ENCODE results near the gene BAIAP3.

Gene BAIAP3

GRCh38 chr16:1375741-1376410 is 42.4 kb downstream of the BAIAP3 start:
- H3K4me3 ChIP-seq (ENCODE audit: low read length) = no peak overlapping the region
- no peak for DNase-seq (ENCODE audit: low read depth, low spot score)

GRCh38 chr16:1377406-1378010 is 44.1 kb downstream of the BAIAP3 start:
- DNase-seq (ENCODE audit: low read depth, low spot score) = no peak
- no peak overlapping the region for H3K4me3 ChIP-seq (ENCODE audit: low read length)

- DNase-seq (ENCODE audit: low read depth, low spot score) = no peak
- peak overlapping the region; percentile 64 for H3K4me3 ChIP-seq (ENCODE audit: low read length)
Observed at GRCh38 chr16:1378087-1378803, 44.8 kb downstream of the BAIAP3 start.

DNA sequence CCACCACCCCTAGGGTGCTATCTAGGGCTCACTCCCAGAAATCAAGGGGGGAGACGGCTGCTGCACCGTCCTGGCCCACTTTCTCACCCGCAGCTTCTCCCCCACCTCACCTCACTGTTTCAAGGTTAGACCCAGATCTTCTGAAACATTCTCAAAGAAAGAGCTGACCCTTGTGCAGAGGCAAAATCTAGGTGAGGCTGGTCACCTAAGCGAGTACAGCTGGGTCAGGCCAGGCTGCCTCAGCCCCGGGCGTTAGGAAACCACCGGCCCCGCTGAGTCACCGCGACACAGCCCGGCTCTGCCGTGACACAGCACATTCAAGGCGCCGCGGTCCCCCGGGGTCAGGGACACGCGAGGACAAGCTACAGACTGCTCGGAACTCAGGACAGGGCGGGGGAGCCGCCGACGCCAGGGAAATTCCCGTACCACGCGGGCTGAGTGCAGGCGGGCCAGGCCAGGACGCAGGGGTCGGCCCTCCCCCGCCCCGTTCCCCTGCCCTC is 45.4 kb downstream of the BAIAP3 start:
- H3K4me3 ChIP-seq (ENCODE audit: low read length) = peak overlapping the region; percentile 64
- no peak for DNase-seq (ENCODE audit: low read depth, low spot score)

- H3K4me3 ChIP-seq (ENCODE audit: low read length) = peak overlapping the region; percentile 64
- peak; percentile 26 for DNase-seq (ENCODE audit: low read depth, low spot score)
Observed at GRCh38 chr16:1379304-1380076, 46.0 kb downstream of the BAIAP3 start.

GRCh38 chr16:1380195-1380594 is 46.8 kb downstream of the BAIAP3 start:
- H3K4me3 ChIP-seq (ENCODE audit: low read length) = no peak overlapping the region
- no peak for DNase-seq (ENCODE audit: low read depth, low spot score)

GRCh38 chr16:1381612-1382406 is 48.4 kb downstream of the BAIAP3 start:
- DNase-seq (ENCODE audit: low read depth, low spot score) = no peak
- no peak overlapping the region for H3K4me3 ChIP-seq (ENCODE audit: low read length)

- no peak overlapping the region for H3K4me3 ChIP-seq (ENCODE audit: low read length)
- no peak for DNase-seq (ENCODE audit: low read depth, low spot score)
Observed at GRCh38 chr16:1383556-1383955, 50.1 kb downstream of the BAIAP3 start.

GRCh38 chr16:1385232-1385631 is 51.8 kb downstream of the BAIAP3 start:
- H3K4me3 ChIP-seq (ENCODE audit: low read length) = no peak overlapping the region
- no peak for DNase-seq (ENCODE audit: low read depth, low spot score)

DNA sequence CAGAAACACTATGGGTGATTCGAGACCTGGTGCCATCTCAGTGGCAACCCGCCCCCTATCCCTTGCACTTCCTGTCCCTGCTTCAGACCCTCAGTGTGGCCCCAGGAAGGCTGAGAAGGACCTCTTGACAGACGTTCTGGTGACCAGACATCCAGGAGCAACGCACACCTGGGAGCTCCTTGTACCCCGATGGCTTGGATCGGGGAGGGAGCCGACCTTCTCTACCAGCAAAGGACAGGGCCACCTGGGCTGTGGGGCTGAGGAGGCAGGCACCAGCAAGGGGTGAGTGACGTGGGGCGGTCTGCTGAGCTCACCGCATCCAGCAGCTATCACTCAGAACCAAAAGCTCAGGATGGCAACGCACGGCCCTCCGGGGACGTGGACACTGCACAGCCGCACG is 53.9 kb downstream of the BAIAP3 start:
- no peak for DNase-seq (ENCODE audit: low read depth, low spot score)
- no peak overlapping the region for H3K4me3 ChIP-seq (ENCODE audit: low read length)

DNA sequence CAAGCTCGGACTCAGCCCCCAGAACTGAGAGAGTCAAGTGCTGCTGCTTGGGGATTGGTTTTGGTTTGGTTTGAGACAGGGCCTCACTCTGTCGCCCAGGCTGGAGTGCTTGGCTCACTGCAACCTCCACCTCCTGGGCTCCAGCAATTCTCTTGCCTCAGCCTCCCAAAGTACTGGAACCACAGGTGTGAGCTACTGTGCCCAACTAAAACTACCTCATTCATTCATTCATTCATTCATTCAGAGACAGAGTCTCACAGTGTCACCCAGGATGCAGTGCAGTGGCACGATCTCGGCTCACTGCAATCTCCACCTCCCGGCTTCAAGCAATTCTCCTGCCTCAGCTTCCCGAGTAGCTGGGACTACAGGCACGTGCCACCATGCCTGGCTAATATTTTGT is 56.3 kb downstream of the BAIAP3 start:
- no peak for DNase-seq (ENCODE audit: low read depth, low spot score)
- no peak overlapping the region for H3K4me3 ChIP-seq (ENCODE audit: low read length)

- DNase-seq (ENCODE audit: low read depth, low spot score) = peak; percentile 92
- no peak overlapping the region for H3K4me3 ChIP-seq (ENCODE audit: low read length)
Observed at GRCh38 chr16:1390239-1390779, 56.9 kb downstream of the BAIAP3 start.

DNA sequence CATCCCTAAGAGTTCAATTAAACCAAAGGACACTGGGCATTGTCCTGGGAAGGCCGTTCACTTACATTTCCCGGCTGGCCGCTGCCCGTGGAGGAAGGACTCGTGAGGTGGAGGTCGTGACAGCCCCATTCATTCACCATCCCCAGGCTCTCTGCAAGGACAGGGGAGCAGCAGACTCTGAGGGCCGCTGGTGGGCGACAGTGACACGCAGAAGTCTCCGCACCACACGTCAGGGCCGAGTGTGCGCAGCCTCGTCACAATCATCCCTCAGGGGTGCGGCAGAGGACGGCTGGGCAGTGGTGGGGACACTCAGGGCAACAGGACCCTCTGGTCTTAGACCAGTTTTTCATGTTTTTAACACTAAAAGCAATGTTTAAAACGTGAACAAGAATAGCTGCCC is 59.4 kb downstream of the BAIAP3 start:
- DNase-seq (ENCODE audit: low read depth, low spot score) = no peak

DNA sequence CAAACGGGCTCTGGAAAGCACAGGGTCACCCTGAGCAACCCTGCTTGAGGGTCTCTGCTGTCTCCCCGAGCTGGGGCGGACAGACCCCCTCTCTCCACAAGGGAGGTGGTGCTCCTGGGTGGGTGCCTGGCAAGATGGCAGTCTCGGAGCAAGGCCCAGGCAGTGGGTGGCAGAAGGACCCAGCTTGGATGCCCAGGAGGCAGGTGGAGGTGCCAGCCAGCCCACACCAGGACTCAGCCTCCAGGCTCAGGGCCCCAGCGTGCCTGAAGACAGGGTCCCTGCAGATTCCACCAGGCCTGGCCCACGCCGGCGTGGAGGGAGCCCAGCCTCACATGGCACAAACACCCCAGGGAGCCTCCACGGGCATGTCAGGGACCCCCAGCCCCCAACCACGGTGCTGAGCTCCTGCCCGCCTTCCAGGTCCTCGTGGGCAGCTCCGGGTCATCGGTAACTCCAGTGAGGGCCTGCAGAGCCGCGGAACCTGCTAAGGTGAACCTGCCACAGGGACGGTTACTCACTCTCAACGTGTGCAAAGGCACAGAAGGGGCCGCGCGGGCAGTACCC is 60.2 kb downstream of the BAIAP3 start:
- no peak for DNase-seq (ENCODE audit: low read depth, low spot score)
- H3K4me3 ChIP-seq (ENCODE audit: low read length) = no peak overlapping the region

More for the DNA sequence above, 59.4 kb downstream of the BAIAP3 start:
- H3K4me3 ChIP-seq (ENCODE audit: low read length) = no peak overlapping the region

DNA sequence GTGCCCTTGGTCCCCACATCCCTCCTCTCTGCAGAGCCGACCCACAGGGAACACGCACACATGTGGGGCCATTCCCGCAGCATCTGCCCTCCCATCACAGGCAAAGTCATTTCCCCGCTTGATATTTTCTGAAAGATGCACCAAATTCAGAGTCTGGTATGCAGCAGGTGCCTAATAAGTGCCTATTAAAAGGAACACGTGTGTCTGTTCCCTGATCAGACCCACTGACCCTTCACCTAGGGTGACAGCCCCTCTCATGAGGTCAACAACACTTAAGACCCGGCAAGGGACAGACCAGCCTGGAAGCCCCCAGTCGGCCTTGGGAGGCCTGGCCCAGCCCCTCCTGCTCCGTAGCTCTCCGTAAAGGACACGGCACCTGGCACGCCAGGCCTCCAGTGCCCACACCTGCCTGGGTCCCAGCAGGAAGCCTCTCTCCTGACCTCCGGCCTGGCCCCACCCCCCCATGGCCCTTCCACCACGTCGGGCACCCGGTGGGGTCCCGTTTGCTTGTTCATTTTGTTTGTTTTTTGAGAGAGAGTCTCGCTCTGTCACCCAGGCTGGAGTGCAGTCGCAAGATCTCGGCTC is 61.0 kb downstream of the BAIAP3 start:
- no peak for DNase-seq (ENCODE audit: low read depth, low spot score)
- H3K4me3 ChIP-seq (ENCODE audit: low read length) = no peak overlapping the region

DNA sequence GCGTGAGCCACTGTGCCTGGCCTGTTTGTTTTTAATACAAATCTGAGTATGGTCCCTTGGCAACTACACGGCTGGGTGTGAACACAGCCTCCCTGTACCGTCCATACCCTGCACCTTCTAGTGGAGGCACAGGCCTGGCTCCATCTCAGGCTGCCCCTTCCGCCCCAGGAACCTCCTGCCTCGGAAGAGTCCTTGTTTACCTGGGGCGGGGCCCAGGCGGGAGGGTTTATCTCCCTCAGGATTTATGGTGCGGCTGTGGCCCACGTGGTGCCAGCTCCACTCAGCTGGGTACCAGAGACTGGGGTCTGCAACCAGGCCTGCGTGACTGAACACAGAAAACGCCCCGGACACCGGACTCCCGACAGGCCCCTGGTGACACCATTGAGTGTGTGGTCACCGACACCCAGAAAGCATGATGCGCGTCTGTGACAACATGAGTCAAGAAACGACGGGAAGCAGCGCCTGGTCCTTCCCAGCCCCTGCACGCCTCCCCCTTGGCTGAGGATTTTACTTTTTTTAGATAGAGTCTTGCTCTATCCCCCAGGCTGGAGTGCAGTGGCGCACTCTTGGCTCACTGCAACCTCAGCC is 62.1 kb downstream of the BAIAP3 start:
- no peak overlapping the region for H3K4me3 ChIP-seq (ENCODE audit: low read length)
- no peak for DNase-seq (ENCODE audit: low read depth, low spot score)

DNA sequence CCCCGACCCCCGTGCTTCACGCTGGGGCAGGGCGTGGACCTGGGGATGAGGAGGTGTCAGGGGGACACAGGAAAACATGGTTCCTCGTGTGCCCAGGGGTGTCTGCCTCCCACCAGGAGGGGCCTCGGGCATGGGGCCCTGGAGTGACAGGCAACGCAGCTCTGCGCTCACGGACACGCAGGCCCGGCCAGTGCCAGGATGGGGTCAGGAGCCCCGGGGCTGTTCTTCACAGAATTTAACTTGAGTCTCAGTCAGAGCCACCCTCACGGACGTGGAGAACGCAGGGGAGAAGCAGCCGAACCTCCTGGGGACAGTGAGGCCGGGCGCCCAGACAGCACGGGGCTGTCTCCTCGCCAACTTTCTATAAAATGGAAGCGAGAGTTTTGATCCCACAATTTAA is 64.3 kb downstream of the BAIAP3 start:
- no peak for DNase-seq (ENCODE audit: low read depth, low spot score)
- H3K4me3 ChIP-seq (ENCODE audit: low read length) = no peak overlapping the region

DNA sequence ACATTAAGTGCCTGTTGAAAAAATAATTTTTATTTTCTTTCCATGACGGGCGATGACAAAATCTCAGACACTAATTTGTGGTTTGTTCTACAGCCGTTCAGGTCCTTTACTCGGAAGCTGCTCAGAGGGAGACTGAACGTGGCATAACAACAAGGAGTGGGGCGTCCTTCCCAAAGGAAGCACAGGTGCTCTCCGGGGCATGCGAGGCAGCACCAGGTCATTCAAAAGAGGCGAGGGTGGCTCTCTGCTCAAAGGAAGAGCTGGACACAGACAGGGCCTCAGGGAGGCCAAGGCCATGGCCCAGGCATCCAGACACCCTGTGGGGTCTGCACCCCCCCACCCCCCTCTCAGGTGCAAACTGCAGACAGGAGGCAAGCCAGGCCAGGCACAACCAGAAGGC is 64.9 kb downstream of the BAIAP3 start:
- no peak overlapping the region for H3K4me3 ChIP-seq (ENCODE audit: low read length)
- DNase-seq (ENCODE audit: low read depth, low spot score) = no peak

All from Jurkat, Clone E6-1 (cell line).